Ovary (tissue), 9 donors: ENCODE results near the gene MED22. TPM values are rescaled to one million over a fixed set of nuclear protein-coding genes. Genes with fewer than 3 reads are reported as not detected.

Source experiments
- DNase-seq, 5 donors: peaks; one replicate each; pipeline ENCODE4 v3.0.0-alpha.2; 2019 to 2020
- H3K27ac ChIP-seq, 2 donors: fragments of 200-600 bp; one replicate each; pipeline versions ENCODE4 v1.5.1 to v1.8.0; 2019 to 2022
- H3K27me3 ChIP-seq: fragments of 200-600 bp; one replicate; pipeline ENCODE4 v1.8.0; 2022
- H3K36me3 ChIP-seq: fragments of 200-600 bp; sonication (generic); one replicate; pipeline ENCODE4 v1.5.1; 2019
- H3K4me1 ChIP-seq: one replicate; pipeline ENCODE4 v1.8.1; 2013; ENCODE audit warnings: mild to moderate bottlenecking, moderate library complexity; ENCODE audit not compliant: insufficient read depth
- H3K4me3 ChIP-seq: fragments of 200-600 bp; sonication (generic); one replicate; pipeline ENCODE4 v1.5.1; 2017
- H3K9me3 ChIP-seq, 2 donors: fragments of 200-600 bp in 1 of 2; sonication (generic) in 1 of 2; one replicate each; pipeline versions ENCODE4 v1.5.1 to v1.8.1; 2013 to 2019; ENCODE audit warnings: mild to moderate bottlenecking in 1 of 2, moderate library complexity in 1 of 2
- CTCF ChIP-seq, 3 donors: fragments of 450-650 bp in 2 of 3; fragments of 200-600 bp in 1 of 3; IDR thresholded peaks; one replicate each; pipeline versions ENCODE4 v1.5.1 to v1.8.0; 2016 to 2022; ENCODE audit warnings: antibody characterized with exemption in 3 of 3, mild to moderate bottlenecking in 1 of 3
- EP300 ChIP-seq: sonication (generic); formaldehyde crosslinking; IDR thresholded peaks from one replicate; pipeline ENCODE4 v1.6.1; 2017; ENCODE audit warnings: antibody characterized with exemption
- POLR2A ChIP-seq: fragments of 450-650 bp; IDR thresholded peaks from one replicate; pipeline ENCODE4 v1.6.1; 2017; ENCODE audit warnings: antibody characterized with exemption, mild to moderate bottlenecking, moderate library complexity
- WGBS, 3 donors: extraction: QIAGEN DNeasy Blood & Tissue Kit in 1 of 3; methylation state at CpG; one replicate each; pipeline versions ENCODE4 v1.1.5 to v1.1.7; 2013 to 2017; 5-methylcytosine and 5-hydroxymethylcytosine counted together
- intact Hi-C, 4 donors: fragments of 100-400 bp; cut with DNase I; formaldehyde crosslinking; loops; one replicate each; pipeline versions ENCODE4 v1.11.0 to v1.15.1; 2022 to 2023
- polyA plus RNA-seq, 2 donors: library from polyadenylated mRNA; stranded (reverse); fragments of 200-250 nt in 1 of 2; fragments of 350-450 nt in 1 of 2; fragmentation: Illumina TruSeq in 1 of 2; extraction: RNeasy Lipid Tissue Mini Kit (QIAGEN cat#74804) in 1 of 2; gene quantifications; one replicate each; pipeline ENCODE4 v1.2.3, GENCODE V29; 2013 to 2014
- total RNA-seq, 7 donors: library from RNA; depleted of rRNA in 2 of 7; stranded (reverse); fragments of >200 nt in 2 of 7; fragmentation: NEBNext Ultra II Directional in 3 of 7; extraction: Animal tissue kit (Norgen Biotek cat#: 25700) in 3 of 7; gene quantifications; one replicate each; pipeline versions ENCODE4 v1.1.0 to v1.2.4, GENCODE V29; 2016 to 2023
- donor health status: DM: no; HTN: no; CAD: no; lungs with moderate emphysema.
- donor health status: DM: no; HTN: no; CAD: no.
- donor health status: Bipolar disorder and iron deficiency.
- donor health status: DM: yes; HTN: yes; CAD: no.
- donor health status: DM: no; HTN: no; CAD: no.
- donor health status: DM: yes; HTN: yes; CAD: no.

The MED22 gene
- total and polyA plus RNA-seq, 9 donors, result 8.3 to 43.8 (median 27.3) TPM

GRCh38 chr9:133367221-133367620, 19.3 kb upstream of the MED22 start:
- DNase-seq, result no peak
- 85 to 91% (median 89%) methylated on average over 22 of the region's 22 CpGs for WGBS, 3 donors
- intact Hi-C loops, result no loop called here
- no peaks in the 10 kb centered on the region for H3K9me3 ChIP-seq
- H3K4me3 ChIP-seq, result no peak overlapping the region
- TF ChIP-seq EP300 (no peak), POLR2A (no peak), CTCF (IDR thresholded peaks at IDR 0.05) (no peak)
- peaks cover 10% of the 10 kb centered on the region for H3K4me1 ChIP-seq
- H3K36me3 ChIP-seq, result no peaks in the 10 kb centered on the region
- no peak overlapping the region for H3K27ac ChIP-seq
- no peaks in the 10 kb centered on the region for H3K27me3 ChIP-seq

GRCh38 chr9:133366435-133366834, 18.5 kb upstream of the MED22 start:
- no peak overlapping the region for H3K4me3 ChIP-seq
- H3K9me3 ChIP-seq, result no peaks in the 10 kb centered on the region
- no peak for DNase-seq
- TF ChIP-seq CTCF (IDR thresholded peaks at IDR 0.05), result no peak
- TF ChIP-seq EP300, result no peak
- no peak for TF ChIP-seq POLR2A
- no peak overlapping the region for H3K27ac ChIP-seq
- WGBS, 3 donors, result 84 to 96% (median 88%) methylated on average over 11 of the region's 11 CpGs
- peaks cover 4% of the 10 kb centered on the region for H3K4me1 ChIP-seq
- H3K27me3 ChIP-seq, result no peaks in the 10 kb centered on the region
- intact Hi-C loops, result no loop called here
- no peaks in the 10 kb centered on the region for H3K36me3 ChIP-seq

- intact Hi-C loops, result no loop called here
- no peaks in the 10 kb centered on the region for H3K9me3 ChIP-seq
- TF ChIP-seq EP300 (no peak), CTCF (IDR thresholded peaks at IDR 0.05) (no peak), POLR2A (no peak)
- 75 to 81% (median 77%) methylated on average over 15 of the region's 15 CpGs for WGBS, 3 donors
- H3K4me3 ChIP-seq, result no peak overlapping the region
- no peaks in the 10 kb centered on the region for H3K4me1 ChIP-seq
- no peaks in the 10 kb centered on the region for H3K27me3 ChIP-seq
- H3K36me3 ChIP-seq, result no peaks in the 10 kb centered on the region
- H3K27ac ChIP-seq, result no peak overlapping the region
- no peak for DNase-seq
These were observed 14.6 kb upstream of the MED22 start for GRCh38 chr9:133362359-133363044.

- 63 to 70% (median 68%) methylated on average over 13 of the region's 13 CpGs for WGBS, 3 donors
- no peak overlapping the region for H3K4me3 ChIP-seq
- H3K4me1 ChIP-seq, result peaks cover 6% of the 10 kb centered on the region
- no peaks in the 10 kb centered on the region for H3K9me3 ChIP-seq
- TF ChIP-seq CTCF (IDR thresholded peaks at IDR 0.05) (no peak), POLR2A (no peak), EP300 (no peak)
- intact Hi-C loops, result no loop called here
- no peaks in the 10 kb centered on the region for H3K27me3 ChIP-seq
- DNase-seq, result no peak
- no peaks in the 10 kb centered on the region for H3K36me3 ChIP-seq
- no peak overlapping the region for H3K27ac ChIP-seq
These were observed 13.7 kb upstream of the MED22 start for GRCh38 chr9:133361507-133362092.
